HG02840 (cell line): Measurements from ENCODE around the gene ZNG1A.
"Not testable (repeated sequence)": the region's sequence is repeated elsewhere in the genome, so short reads cannot be mapped to it uniquely, and the experiment has no call there.

Experiments used
- ATAC-seq: cut with Tn5 transposase; IDR thresholded peaks from one replicate; pipeline ENCODE4 v1.9.1; 2021; ENCODE audit warnings: mild to moderate bottlenecking, moderate library complexity, moderate number of reproducible peaks; ENCODE audit not compliant: unreplicated experiment, low FRiP score

Gene ZNG1A

GRCh38 chr9:100430-100829 lies 78.4 kb downstream of the ZNG1A start:
- not testable (repeated sequence) for ATAC-seq

GRCh38 chr9:99867-100266 lies 79.0 kb downstream of the ZNG1A start:
- ATAC-seq: not testable (repeated sequence)

GRCh38 chr9:98775-99174 lies 80.1 kb downstream of the ZNG1A start:
- not testable (repeated sequence) for ATAC-seq

- not testable (repeated sequence) for ATAC-seq
Observed at GRCh38 chr9:94992-95391, 83.9 kb downstream of the ZNG1A start.

GRCh38 chr9:94323-94722 lies 84.5 kb downstream of the ZNG1A start:
- not testable (repeated sequence) for ATAC-seq

GRCh38 chr9:93909-94308 lies 84.9 kb downstream of the ZNG1A start:
- ATAC-seq: not testable (repeated sequence)

- ATAC-seq: not testable (repeated sequence)
Observed at GRCh38 chr9:90851-91250, 88.0 kb downstream of the ZNG1A start.

GRCh38 chr9:88396-89037 lies 90.3 kb downstream of the ZNG1A start:
- not testable (repeated sequence) for ATAC-seq

GRCh38 chr9:87860-88259 lies 91.0 kb downstream of the ZNG1A start:
- ATAC-seq: not testable (repeated sequence)

- not testable (repeated sequence) for ATAC-seq
Observed at GRCh38 chr9:87105-87504, 91.8 kb downstream of the ZNG1A start.

- ATAC-seq: not testable (repeated sequence)
Observed at GRCh38 chr9:86697-87096, 92.2 kb downstream of the ZNG1A start.

GRCh38 chr9:82932-83689 lies 95.7 kb downstream of the ZNG1A start:
- not testable (repeated sequence) for ATAC-seq

- ATAC-seq: not testable (repeated sequence)
Observed at GRCh38 chr9:78333-78732, 100.5 kb downstream of the ZNG1A start.

- not testable (repeated sequence) for ATAC-seq
Observed at GRCh38 chr9:76389-76788, 102.5 kb downstream of the ZNG1A start.

- ATAC-seq: not testable (repeated sequence)
Observed at GRCh38 chr9:73900-74525, 104.8 kb downstream of the ZNG1A start.

GRCh38 chr9:73076-73899 lies 105.6 kb downstream of the ZNG1A start:
- ATAC-seq: not testable (repeated sequence)
